Spleen (tissue), 11 donors: ENCODE measurements around the gene SLC1A2. TPM values are rescaled to one million over a fixed set of nuclear protein-coding genes. Genes with fewer than 3 reads are reported as not detected.

Experiments
- DNase-seq: peaks from one replicate; pipeline ENCODE4 v3.0.0-alpha.2; 2020
- H3K27ac ChIP-seq, 8 donors: fragments of 200-600 bp; sonication (generic) in 7 of 8; 1 replicate in 4 of 8; 2 replicates in 4 of 8; pipeline versions ENCODE4 v1.5.0 to v1.8.0; 2016 to 2021; ENCODE audit warnings: inconsistent platforms in 4 of 8, mild to moderate bottlenecking in 4 of 8, moderate library complexity in 1 of 8
- H3K27me3 ChIP-seq, 7 donors: fragments of 200-600 bp; sonication (generic) in 6 of 7; replicated peaks in 1 of 7; 1 replicate in 4 of 7; 2 replicates in 3 of 7; pipeline versions ENCODE4 v1.5.0 to v1.8.0; 2016 to 2021; ENCODE audit warnings: inconsistent platforms in 3 of 7, mild to moderate bottlenecking in 1 of 7
- H3K36me3 ChIP-seq, 6 donors: fragments of 200-600 bp; sonication (generic) in 5 of 6; 1 replicate in 4 of 6; 2 replicates in 2 of 6; pipeline versions ENCODE4 v1.5.0 to v1.8.0; 2016 to 2021; ENCODE audit warnings: inconsistent platforms in 2 of 6
- H3K4me1 ChIP-seq, 6 donors: fragments of 200-600 bp; sonication (generic) in 5 of 6; 1 replicate in 3 of 6; 2 replicates in 3 of 6; pipeline versions ENCODE4 v1.5.0 to v1.8.0; 2016 to 2021; ENCODE audit warnings: inconsistent platforms in 3 of 6
- H3K4me3 ChIP-seq, 8 donors: fragments of 200-600 bp; sonication (generic) in 7 of 8; 1 replicate in 4 of 8; 2 replicates in 4 of 8; pipeline versions ENCODE4 v1.5.0 to v1.8.0; 2016 to 2021; ENCODE audit warnings: inconsistent platforms in 4 of 8, mild to moderate bottlenecking in 4 of 8, moderate library complexity in 2 of 8
- H3K9me3 ChIP-seq, 8 donors: fragments of 200-600 bp; sonication (generic) in 7 of 8; 1 replicate in 4 of 8; 2 replicates in 4 of 8; pipeline versions ENCODE4 v1.5.0 to v1.8.0; 2016 to 2021; ENCODE audit warnings: inconsistent platforms in 4 of 8
- CTCF ChIP-seq, 11 experiments: fragments of 200-600 bp in 7 of 11; fragments of 450-650 bp in 4 of 11; sonication (generic) in 4 of 11; IDR thresholded peaks in 8 of 11; conservative IDR thresholded peaks in 3 of 11; 1 replicate in 7 of 11; 2 replicates in 4 of 11; pipeline versions ENCODE4 v1.4.0 to v1.8.0; 2016 to 2021; ENCODE audit warnings: antibody characterized with exemption in 11 of 11, inconsistent platforms in 4 of 11, mild to moderate bottlenecking in 1 of 11
- POLR2A ChIP-seq, 3 donors: fragments of 450-650 bp; IDR thresholded peaks; one replicate each; pipeline ENCODE4 v1.5.1; 2017; ENCODE audit warnings: antibody characterized with exemption in 3 of 3, mild to moderate bottlenecking in 1 of 3
- POLR2AphosphoS5 ChIP-seq, 3 donors: sonication (generic); formaldehyde crosslinking; IDR thresholded peaks; one replicate each; pipeline ENCODE4 v1.5.1; 2017; ENCODE audit warnings: antibody characterized with exemption in 3 of 3
- WGBS, 5 donors: extraction: QIAGEN DNeasy Blood & Tissue Kit in 3 of 5; methylation state at CpG; one replicate each; pipeline versions ENCODE4 v1.1.5 to v1.1.7; 2013 to 2018; 5-methylcytosine and 5-hydroxymethylcytosine counted together
- intact Hi-C: fragments of 100-400 bp; cut with DNase I; formaldehyde crosslinking; loops from one replicate; pipeline ENCODE4 v1.15.0; 2023; ENCODE audit warnings: low total_unique reads
- polyA plus RNA-seq, 3 donors: library from polyadenylated mRNA; stranded (reverse); fragments of 200-250 nt; gene quantifications; one replicate each; pipeline ENCODE4 v1.2.1, GENCODE V29; 2013
- total RNA-seq, 7 donors: library from RNA; depleted of rRNA in 3 of 7; stranded (reverse); fragments of >200 nt in 3 of 7; fragmentation: NEBNext Ultra II Directional in 4 of 7; extraction: Animal tissue kit (Norgen Biotek cat#: 25700) in 4 of 7; gene quantifications; one replicate each; pipeline versions ENCODE4 v1.1.0 to v1.2.1, GENCODE V29; 2016 to 2021
- donor health status: healthy with polysubstance abuse.
- donor health status: DM: no; HTN: no; CAD: no; lungs with moderate emphysema.
- donor health status: DM: no; HTN: no; CAD: no.
- donor health status: Bipolar disorder and iron deficiency.
- donor health status: healthy.
- donor health status: DM: no; HTN: no; CAD: no.
- donor health status: DM: yes; HTN: yes; CAD: no.

The SLC1A2 gene
- total and polyA plus RNA-seq, 10 donors: 0.26 to 3.8 (median 0.93) TPM

- Histone ChIP-seq H3K36me3 (no peaks in the 10 kb centered on the region), H3K9me3 (no peaks in the 10 kb centered on the region), H3K27me3 (no peaks in the 10 kb centered on the region), H3K4me3 (no peak overlapping the region), H3K4me1 (peaks cover 0 to 4% (median 0%) of the 10 kb centered on the region in 6 donors), H3K27ac (no peak overlapping the region)
- no peak for DNase-seq
- intact Hi-C loops: no loop called here
- TF ChIP-seq POLR2A (IDR thresholded peaks at IDR 0.05) (no peak), POLR2AphosphoS5 (IDR thresholded peaks at IDR 0.05) (no peak), CTCF (IDR thresholded peaks at IDR 0.05 in 8 of 11, conservative IDR thresholded peaks at IDR 0.05 in 3 of 11) (no peak)
Measured at GRCh38 chr11:35324183-35324886, 95.0 kb downstream of the SLC1A2 start.

GRCh38 chr11:35323076-35323868, 96.1 kb downstream of the SLC1A2 start:
- 70 to 90% (median 86%) methylated on average over 9 of the region's 9 CpGs for WGBS, 5 donors
- no peak overlapping the region for H3K27ac ChIP-seq
- TF ChIP-seq CTCF (IDR thresholded peaks at IDR 0.05 in 8 of 11, conservative IDR thresholded peaks at IDR 0.05 in 3 of 11): no peak
- TF ChIP-seq POLR2A (IDR thresholded peaks at IDR 0.05): no peak
- no peak for TF ChIP-seq POLR2AphosphoS5 (IDR thresholded peaks at IDR 0.05)
- H3K9me3 ChIP-seq: no peaks in the 10 kb centered on the region
- no peaks in the 10 kb centered on the region for H3K27me3 ChIP-seq
- H3K4me1 ChIP-seq: peaks cover 0 to 14% (median 0%) of the 10 kb centered on the region in 6 donors
- intact Hi-C loops: no loop called here
- no peaks in the 10 kb centered on the region for H3K36me3 ChIP-seq
- no peak for DNase-seq
- no peak overlapping the region for H3K4me3 ChIP-seq

- intact Hi-C loops: no loop called here
- H3K27ac ChIP-seq: no peak overlapping the region
- no peak for TF ChIP-seq POLR2AphosphoS5 (IDR thresholded peaks at IDR 0.05)
- H3K9me3 ChIP-seq: no peaks in the 10 kb centered on the region
- no peak for DNase-seq
- no peaks in the 10 kb centered on the region for H3K36me3 ChIP-seq
- H3K27me3 ChIP-seq: no peaks in the 10 kb centered on the region
- H3K4me1 ChIP-seq: peaks cover 0 to 15% (median 0%) of the 10 kb centered on the region in 6 donors
- 66 to 91% (median 86%) methylated on average over 3 of the region's 3 CpGs for WGBS, 5 donors
- no peak overlapping the region for H3K4me3 ChIP-seq
Measured at GRCh38 chr11:35322318-35322979, 96.9 kb downstream of the SLC1A2 start.

GRCh38 chr11:35321532-35322317, 97.6 kb downstream of the SLC1A2 start:
- Histone ChIP-seq H3K9me3 (no peaks in the 10 kb centered on the region), H3K4me3 (no peak overlapping the region), H3K4me1 (peaks cover 0 to 15% (median 0%) of the 10 kb centered on the region in 6 donors), H3K27me3 (no peaks in the 10 kb centered on the region), H3K27ac (no peak overlapping the region), H3K36me3 (no peaks in the 10 kb centered on the region)
- no peak for TF ChIP-seq CTCF (IDR thresholded peaks at IDR 0.05 in 8 of 11, conservative IDR thresholded peaks at IDR 0.05 in 3 of 11)
- no peak for TF ChIP-seq POLR2AphosphoS5 (IDR thresholded peaks at IDR 0.05)
- no peak for TF ChIP-seq POLR2A (IDR thresholded peaks at IDR 0.05)
- DNase-seq: no peak
- intact Hi-C loops: no loop called here
- WGBS, 5 donors: 71 to 84% (median 80%) methylated on average over 11 of the region's 11 CpGs
